PC-3 (cell line): ENCODE results near the gene GRIN2A. TPM values are rescaled to one million over a fixed set of nuclear protein-coding genes. Genes with fewer than 3 reads are reported as not detected.
A peak's percentile ranks its signal among the peaks of the same experiment; 100 is the strongest.

Source experiments
- ATAC-seq: fragments of 200-7000 bp; cut with Tn5 transposase; 2 replicates; pipeline ENCODE4 v1.9.1; 2020; ENCODE audit warnings: mild to moderate bottlenecking, moderate library complexity
- BruUV-seq: library from RNA; stranded (reverse); fragments of 400-500 nt; replicated peaks from 2 replicates; lab custom pipeline; 2021; lab: Mats Ljungman, UMichigan
- CTCF ChIA-PET: fragments of 300-600 bp; sonication (Branson Sonifier 250); formaldehyde crosslinking; loops from one replicate; lab custom pipeline; 2022; ENCODE audit warnings: antibody characterized with exemption; lab: Charles Lee
- POLR2A ChIA-PET: fragments of 300-600 bp; sonication (Branson Sonifier 250); formaldehyde crosslinking; loops from one replicate; lab custom pipeline; 2022; ENCODE audit warnings: antibody characterized with exemption; ENCODE audit not compliant: unreplicated experiment; lab: Charles Lee
- DNase-seq: peaks from one replicate; pipeline ENCODE4 v3.0.0-alpha.2; 2015
- H2AFZ ChIP-seq: fragments of 300-600 bp; sonication (generic); 2 replicates; pipeline ENCODE4 v1.6.0; 2016; ENCODE audit warnings: antibody characterized with exemption, low read length
- H3F3A ChIP-seq: fragments of 300-600 bp; sonication (generic); one replicate; pipeline ENCODE4 v1.6.0; 2017; ENCODE audit warnings: antibody characterized with exemption, low read length, control low read depth, mild to moderate bottlenecking; ENCODE audit not compliant: unreplicated experiment
- H3K27ac ChIP-seq: fragments of 300-600 bp; sonication (generic); 2 replicates; pipeline ENCODE4 v1.5.1; 2016; ENCODE audit warnings: mild to moderate bottlenecking, low read length
- H3K27me3 ChIP-seq: fragments of 300-600 bp; sonication (generic); 2 replicates; pipeline ENCODE4 v1.6.1; 2016; ENCODE audit warnings: low read length, mixed read lengths
- H3K36me3 ChIP-seq: fragments of 300-600 bp; sonication (generic); 2 replicates; pipeline ENCODE4 v1.6.1; 2016; ENCODE audit warnings: low read depth, mixed run types, low read length, mixed read lengths
- H3K4me1 ChIP-seq: fragments of 300-600 bp; sonication (generic); 2 replicates; pipeline ENCODE4 v1.5.1; 2016; ENCODE audit warnings: low read length; ENCODE audit not compliant: insufficient read depth
- H3K4me2 ChIP-seq: fragments of 300-600 bp; sonication (generic); 2 replicates; pipeline ENCODE4 v1.6.0; 2016; ENCODE audit warnings: low read length
- H3K4me3 ChIP-seq: fragments of 300-600 bp; sonication (generic); 2 replicates; pipeline ENCODE4 v1.5.1; 2016; ENCODE audit warnings: mild to moderate bottlenecking, low read length, mixed read lengths
- H3K79me2 ChIP-seq: fragments of 300-600 bp; sonication (generic); 2 replicates; pipeline ENCODE4 v1.6.1; 2017; ENCODE audit warnings: low read length, mixed read lengths
- H3K9ac ChIP-seq: fragments of 300-600 bp; sonication (generic); 2 replicates; pipeline ENCODE4 v1.6.0; 2016; ENCODE audit warnings: mild to moderate bottlenecking, low read length
- H3K9me2 ChIP-seq: fragments of 300-600 bp; sonication (generic); replicated peaks from 2 replicates; pipeline ENCODE4 v1.6.1; 2016; ENCODE audit warnings: mixed run types, low read length, mixed read lengths
- H3K9me3 ChIP-seq: fragments of 300-600 bp; sonication (generic); 2 replicates; pipeline ENCODE4 v1.6.1; 2016; ENCODE audit warnings: low read length, mixed read lengths
- H4K20me1 ChIP-seq: fragments of 300-600 bp; sonication (generic); 2 replicates; pipeline ENCODE4 v1.6.1; 2016; ENCODE audit warnings: low read length, mixed read lengths
- CTCF ChIP-seq: fragments of 300-600 bp; sonication (generic); conservative IDR thresholded peaks from 2 replicates; pipeline ENCODE4 v1.5.1; 2017; ENCODE audit warnings: antibody characterized with exemption, low read depth, mild to moderate bottlenecking, low read length
- EZH2 ChIP-seq: fragments of 300-600 bp; sonication (generic); IDR thresholded peaks from one replicate; pipeline ENCODE4 v1.6.1; 2017; ENCODE audit warnings: antibody characterized with exemption, mild to moderate bottlenecking, low read length; ENCODE audit not compliant: unreplicated experiment
- EZH2phosphoT487 ChIP-seq: fragments of 300-600 bp; sonication (generic); IDR thresholded peaks from 2 replicates; pipeline ENCODE4 v1.6.1; 2018; ENCODE audit warnings: mild to moderate bottlenecking, antibody characterized with exemption, low read length, borderline replicate concordance
- intact Hi-C: fragments of 100-400 bp; cut with micrococcal nuclease; formaldehyde crosslinking; loops from 2 replicates; pipeline ENCODE4 v1.9.0; 2023
- total RNA-seq: library from RNA; depleted of rRNA; stranded (reverse); fragments of >200 nt; gene quantifications from 2 replicates; pipeline ENCODE4 v1.2.3, GENCODE V29; 2014

The GRIN2A gene
- total RNA-seq, 1 experiment from 2014 or later, result 0.04 TPM

GRCh38 chr16:10114409-10114808 lies 67.8 kb downstream of the GRIN2A start:
- intact Hi-C loops, result no loop called here
- Histone ChIP-seq H3K27me3 (no peaks in the 10 kb centered on the region), H4K20me1 (no peaks in the 10 kb centered on the region), H3K4me1 (peaks cover 17% of the 10 kb centered on the region), H3K9me3 (no peaks in the 10 kb centered on the region), H3F3A (no peaks in the 10 kb centered on the region), H3K9ac (no peak overlapping the region), H3K4me2 (peak overlapping the region; percentile 30; the same call in 1 of the 2 replicates), H3K9me2 (no peaks in the 10 kb centered on the region), H3K27ac (peak overlapping the region; percentile 71), H3K4me3 (no peak overlapping the region), H3K79me2 (no peaks in the 10 kb centered on the region), H2AFZ (no peak overlapping the region), H3K36me3 (no peaks in the 10 kb centered on the region)
- ChIA-PET CTCF (no interaction called here), POLR2A (no interaction called here)
- no TSS peak for BruUV-seq
- ATAC-seq (no peak), DNase-seq (peak; percentile 65)
- TF ChIP-seq EZH2phosphoT487, result no peak
- no peak for TF ChIP-seq EZH2
- no peak for TF ChIP-seq CTCF

- CTCF ChIA-PET, result no interaction called here
- H3K9me2 ChIP-seq, result no peaks in the 10 kb centered on the region
- H3K27ac ChIP-seq, result no peak overlapping the region
- no peaks in the 10 kb centered on the region for H3K79me2 ChIP-seq
- ATAC-seq (no peak), DNase-seq (no peak)
- H3K4me3 ChIP-seq, result no peak overlapping the region
- BruUV-seq, result no TSS peak
- H3K36me3 ChIP-seq, result no peaks in the 10 kb centered on the region
- H4K20me1 ChIP-seq, result no peaks in the 10 kb centered on the region
- POLR2A ChIA-PET, result no interaction called here
- intact Hi-C loops, result no loop called here
- no peak for TF ChIP-seq CTCF
- no peak for TF ChIP-seq EZH2phosphoT487
- TF ChIP-seq EZH2, result no peak
- no peak overlapping the region for H3K4me2 ChIP-seq
- peaks cover 17% of the 10 kb centered on the region for H3K4me1 ChIP-seq
- H3K27me3 ChIP-seq, result no peaks in the 10 kb centered on the region
- no peaks in the 10 kb centered on the region for H3K9me3 ChIP-seq
- no peak overlapping the region for H3K9ac ChIP-seq
- H3F3A ChIP-seq, result no peaks in the 10 kb centered on the region
- H2AFZ ChIP-seq, result no peak overlapping the region
Observed at GRCh38 chr16:10113248-10113647, 69.0 kb downstream of the GRIN2A start.

- DNase-seq (peak; percentile 58), ATAC-seq (no peak)
- no peaks in the 10 kb centered on the region for H3F3A ChIP-seq
- H3K27ac ChIP-seq, result no peak overlapping the region
- no TSS peak for BruUV-seq
- TF ChIP-seq CTCF (no peak), EZH2 (no peak), EZH2phosphoT487 (no peak)
- H3K4me3 ChIP-seq, result no peak overlapping the region
- POLR2A ChIA-PET, result no interaction called here
- no peaks in the 10 kb centered on the region for H3K9me3 ChIP-seq
- H3K4me2 ChIP-seq, result no peak overlapping the region
- no peaks in the 10 kb centered on the region for H3K9me2 ChIP-seq
- H3K9ac ChIP-seq, result no peak overlapping the region
- no peaks in the 10 kb centered on the region for H3K79me2 ChIP-seq
- intact Hi-C loops, result no loop called here
- CTCF ChIA-PET, result no interaction called here
- no peaks in the 10 kb centered on the region for H4K20me1 ChIP-seq
- H3K27me3 ChIP-seq, result no peaks in the 10 kb centered on the region
- no peak overlapping the region for H2AFZ ChIP-seq
- no peaks in the 10 kb centered on the region for H3K36me3 ChIP-seq
- peaks cover 17% of the 10 kb centered on the region for H3K4me1 ChIP-seq
Observed at GRCh38 chr16:10112021-10112420, 70.2 kb downstream of the GRIN2A start.
